K562 (cell line): Measurements from ENCODE around the gene IDH2. TPM values are rescaled to one million over a fixed set of nuclear protein-coding genes. Genes with fewer than 3 reads are reported as not detected.
A peak's percentile ranks its signal among the peaks of the same experiment; 100 is the strongest.

Experiments
- ATAC-seq: fragments of 200-7000 bp; cut with Tn5 transposase; 3 replicates; pipeline ENCODE4 v1.9.1; 2020; ENCODE audit warnings: moderate library complexity
- BruUV-seq: library from RNA; stranded (reverse); fragments of 400-500 nt; replicated peaks from 2 replicates; lab custom pipeline; 2021; lab: Mats Ljungman, UMichigan
- CTCF ChIA-PET: fragments of 300-600 bp; formaldehyde crosslinking; extraction: SDS; loops from one replicate; lab custom pipeline; 2021; ENCODE audit warnings: low intra/inter-chr PET ratio; lab: Yijun Ruan, JAX
- POLR2A ChIA-PET: fragments of 300-600, 350-650 bp; sonication (Branson Sonifier 250); formaldehyde crosslinking; extraction: SDS; loops from one replicate; lab custom pipeline; 2021; ENCODE audit warnings: antibody characterized with exemption, inconsistent platforms; lab: Yijun Ruan, JAX
- DNase-seq, 4 experiments: peaks; one replicate each; pipeline versions ENCODE4 v3.0.0 to v3.0.0-alpha.2; 2011 to 2018; ENCODE audit warnings: low spot score in 3 of 4, mixed read lengths in 3 of 4; ENCODE audit errors: extremely low read depth in 1 of 4
- FAIRE-seq: peaks from 2 replicates; lab custom pipeline; 2011; peaks lifted over from hg19 to GRCh38; lab: Jason Lieb, UNC
- H2AFZ ChIP-seq: 2 replicates; pipeline ENCODE4 v1.6.0; 2011; ENCODE audit warnings: low read depth, low read length, control low read depth, inconsistent platforms
- H3K27ac ChIP-seq: fragments of 200-600 bp; 3 replicates; pipeline ENCODE4 v1.8.0; 2011; ENCODE audit warnings: low read depth, mild to moderate bottlenecking, control low read depth, inconsistent platforms, low read length, moderate library complexity, mixed read lengths; ENCODE audit errors: extremely low read depth
- H3K27me3 ChIP-seq, 2 experiments: fragments of 300-600 bp in 1 of 2; 2 replicates in 1 of 2; 3 replicates in 1 of 2; pipeline versions ENCODE4 v1.6.0 to v1.8.0; 2011; ENCODE audit warnings: inconsistent platforms in 2 of 2, low read length in 2 of 2, mild to moderate bottlenecking in 1 of 2, mixed read lengths in 1 of 2, moderate library complexity in 1 of 2; ENCODE audit not compliant: control insufficient read depth in 2 of 2, insufficient read depth in 2 of 2
- H3K36me3 ChIP-seq: fragments of 300-600 bp; 3 replicates; pipeline ENCODE4 v1.8.0; 2011; ENCODE audit warnings: mild to moderate bottlenecking, low read length, inconsistent platforms; ENCODE audit not compliant: control insufficient read depth, insufficient read depth
- H3K4me1 ChIP-seq, 2 experiments: fragments of 200-600 bp in 1 of 2; replicated peaks in 1 of 2; 2 replicates in 1 of 2; 3 replicates in 1 of 2; pipeline versions ENCODE4 v1.5.1 to v1.8.0; 2011; ENCODE audit warnings: inconsistent platforms in 2 of 2, low read length in 2 of 2, mild to moderate bottlenecking in 1 of 2, mixed read lengths in 1 of 2, moderate library complexity in 1 of 2; ENCODE audit not compliant: control insufficient read depth in 2 of 2, insufficient read depth in 2 of 2
- H3K4me2 ChIP-seq: 2 replicates; pipeline ENCODE4 v1.6.1; 2011; ENCODE audit warnings: low read length, control low read depth, inconsistent platforms, mixed read lengths; ENCODE audit not compliant: insufficient read depth
- H3K4me3 ChIP-seq: fragments of 200-600 bp; sonication (generic), shearing (Covaris generic); 2 replicates; pipeline ENCODE4 v1.5.1; 2016; ENCODE audit warnings: control low read depth, inconsistent platforms
- H3K79me2 ChIP-seq: fragments of 200-600 bp; 3 replicates; pipeline ENCODE4 v1.8.0; 2011; ENCODE audit warnings: low read length, inconsistent platforms; ENCODE audit not compliant: control insufficient read depth, insufficient read depth
- H3K9ac ChIP-seq, 2 experiments: 2 replicates each; pipeline versions ENCODE4 v1.6.0 to v1.6.1; 2011; ENCODE audit warnings: low read depth in 2 of 2, low read length in 2 of 2, control low read depth in 1 of 2, inconsistent platforms in 1 of 2, mild to moderate bottlenecking in 1 of 2, mixed read lengths in 1 of 2; ENCODE audit not compliant: insufficient read depth in 1 of 2
- H3K9me1 ChIP-seq: one replicate; pipeline ENCODE4 v1.6.0; 2011; ENCODE audit warnings: inconsistent platforms, mild to moderate bottlenecking, low read length, moderate library complexity; ENCODE audit not compliant: control insufficient read depth, insufficient read depth
- H3K9me3 ChIP-seq: replicated peaks from 2 replicates; pipeline ENCODE4 v1.5.1; 2011; ENCODE audit warnings: low read depth, low read length, inconsistent platforms; ENCODE audit not compliant: control insufficient read depth, insufficient read depth
- H4K20me1 ChIP-seq: replicated peaks from 2 replicates; pipeline ENCODE4 v1.6.1; 2011; ENCODE audit warnings: low read length, inconsistent platforms, mixed read lengths; ENCODE audit not compliant: control insufficient read depth, insufficient read depth
- NFXL1 ChIP-seq: fragments of 450-650 bp; formaldehyde crosslinking; IDR thresholded peaks from 2 replicates; pipeline ENCODE4 v1.4.0; 2021; ENCODE audit warnings: mild to moderate bottlenecking
- POLR2G ChIP-seq: fragments of 200-400 bp; formaldehyde crosslinking; IDR thresholded peaks from 2 replicates; pipeline ENCODE4 v1.6.1; 2017; ENCODE audit warnings: low read depth, mild to moderate bottlenecking, antibody characterized with exemption, low read length, moderate library complexity
- ZNF764 ChIP-seq: fragments of 250-450 bp; sonication (Bioruptor Pico); IDR thresholded peaks from 2 replicates; pipeline ENCODE4 v1.4.0; 2020; ENCODE audit warnings: low read depth, mild to moderate bottlenecking, moderate library complexity
- WGBS: fragments of 100-300 bp; shearing (Covaris generic); methylation state at CpG from one replicate; pipeline ENCODE4 v1.1.6; 2016; ENCODE audit warnings: low coverage, mixed read lengths; ENCODE audit not compliant: insufficient coverage; ENCODE audit errors: missing lambda C conversion rate; 5-methylcytosine and 5-hydroxymethylcytosine counted together
- in situ Hi-C: fragments of 300-500 bp; cut with MboI; formaldehyde crosslinking; loops from 4 replicates; pipeline ENCODE4 v1.15.0; 2018; ENCODE audit warnings: inconsistent platforms, mixed read lengths
- intact Hi-C: fragments of 100-400 bp; cut with micrococcal nuclease; formaldehyde crosslinking; loops from 2 replicates; pipeline ENCODE4 v1.14.2; 2022
- polyA plus RNA-seq, 8 experiments: library from polyadenylated mRNA; depleted of rRNA in 4 of 8; stranded (reverse) in 5 of 8; unstranded in 3 of 8; fragments of >200 nt; fragmentation: Nextera tagmentation in 2 of 8; fragmentation: Illumina TruSeq in 1 of 8; extraction: Ambion mirVana in 2 of 8; extraction: Trizol in 1 of 8; gene quantifications; 2 replicates each; pipeline versions ENCODE4 v1.2.1 to v1.2.3, GENCODE V29; 2011 to 2014; ENCODE audit warnings: inconsistent platforms in 1 of 8, missing spikeins in 1 of 8
- total RNA-seq, 7 experiments: library from RNA; depleted of rRNA in 6 of 7; stranded (reverse); fragments of >200 nt in 6 of 7; fragmentation: Illumina TruSeq in 2 of 7; extraction: Trizol in 2 of 7; gene quantifications; 2 replicates each; pipeline versions ENCODE4 v1.2.1 to v1.2.3, GENCODE V29; 2011 to 2021; ENCODE audit warnings: low replicate concordance in 1 of 7
- TF ChIP-seq, protein P1 (sequence below): fragments of 250-450 bp; sonication (Bioruptor Pico); IDR thresholded peaks from 2 replicates; pipeline ENCODE4 v1.5.0; 2020; ENCODE audit warnings: mild to moderate bottlenecking

Gene IDH2
- total and polyA plus RNA-seq, 9 of the 15 experiments (the other 6 are each of a cell fraction or from before 2014, with no cell fraction given) = 0.70 to 99.9 (median 59.2) TPM

DNA sequence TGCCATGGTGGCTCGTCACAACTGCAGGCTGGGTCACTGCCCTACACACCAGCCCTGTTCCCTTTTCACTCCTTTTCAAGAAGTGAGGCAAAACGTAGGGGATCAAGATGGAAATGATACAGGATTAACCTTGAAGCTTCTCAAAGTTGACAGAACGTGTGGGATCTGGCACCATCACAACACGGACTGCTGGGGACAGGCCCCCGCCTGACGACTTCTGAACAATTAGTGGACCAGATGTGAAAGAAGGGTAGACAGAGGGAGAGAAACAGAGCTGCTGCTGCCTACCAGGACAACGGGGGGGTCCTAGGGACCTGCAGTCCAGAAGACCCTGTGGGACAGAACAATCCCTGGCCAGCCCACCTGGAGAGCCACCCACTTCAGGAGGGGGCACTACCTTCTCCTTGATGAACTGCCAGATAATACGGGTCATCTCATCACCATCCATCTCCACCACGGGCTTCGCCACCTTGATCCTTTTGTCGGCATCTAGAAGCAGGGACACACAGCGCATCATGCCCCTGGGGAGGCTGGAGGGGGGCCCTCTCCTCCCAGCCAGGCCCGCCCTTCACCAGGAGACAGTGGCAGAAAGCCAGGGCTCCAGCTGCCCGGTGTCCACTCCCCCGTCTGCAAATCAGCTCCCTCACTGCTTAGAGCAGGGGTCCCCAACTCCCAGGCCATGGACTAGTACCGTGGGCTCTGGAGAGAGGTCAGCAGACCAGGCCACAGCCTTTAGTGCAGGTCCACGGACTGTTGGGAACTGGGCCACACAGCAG, 10.9 kb downstream of the IDH2 start:
- H3K27me3 ChIP-seq = no peaks in the 10 kb centered on the region
- intact Hi-C loops (no loop called here), in situ Hi-C loops (loop anchor here (10.0 kb wide), 1 partner anchor 337 kb away; the partner anchor contains the start of gene MESP1)
- no peak overlapping the region for H3K4me2 ChIP-seq
- no peak overlapping the region for H3K4me3 ChIP-seq
- no peak overlapping the region for H3K27ac ChIP-seq
- TF ChIP-seq ZNF764 (no peak), NFXL1 (CRISPR knock-in tag) (no peak), POLR2G (0 out of 2 replicates have a peak, but pooled peaks have one; percentile 20)
- TF ChIP-seq, protein P1, sequence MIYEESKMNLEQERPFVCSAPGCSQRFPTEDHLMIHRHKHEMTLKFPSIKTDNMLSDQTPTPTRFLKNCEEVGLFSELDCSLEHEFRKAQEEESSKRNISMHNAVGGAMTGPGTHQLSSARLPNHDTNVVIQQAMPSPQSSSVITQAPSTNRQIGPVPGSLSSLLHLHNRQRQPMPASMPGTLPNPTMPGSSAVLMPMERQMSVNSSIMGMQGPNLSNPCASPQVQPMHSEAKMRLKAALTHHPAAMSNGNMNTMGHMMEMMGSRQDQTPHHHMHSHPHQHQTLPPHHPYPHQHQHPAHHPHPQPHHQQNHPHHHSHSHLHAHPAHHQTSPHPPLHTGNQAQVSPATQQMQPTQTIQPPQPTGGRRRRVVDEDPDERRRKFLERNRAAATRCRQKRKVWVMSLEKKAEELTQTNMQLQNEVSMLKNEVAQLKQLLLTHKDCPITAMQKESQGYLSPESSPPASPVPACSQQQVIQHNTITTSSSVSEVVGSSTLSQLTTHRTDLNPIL (CRISPR knock-in tag) = no peak
- no TSS peak for BruUV-seq
- no peaks in the 10 kb centered on the region for H3K9me1 ChIP-seq
- no peak overlapping the region for H2AFZ ChIP-seq
- CTCF ChIA-PET = no interaction called here
- H4K20me1 ChIP-seq = 0 out of 2 replicates have a peak, but pooled peaks cover 5% of the 10 kb centered on the region
- peaks cover 4 to 11% of the 10 kb centered on the region in 2 experiments; a peak in 4 of 5 replicates for H3K4me1 ChIP-seq
- POLR2A ChIA-PET = interaction anchor here (0.6 to 1.8 kb wide), 4 partner anchors 11 to 197 kb away, joined by 3 to 5 read pairs (median 4); partner anchors contain the start of genes AP3S2 and IDH2
- H3K9ac ChIP-seq = peak overlapping the region in 1 of 2 experiments; percentile 6; a peak in 1 of 4 replicates
- ATAC-seq = no peak
- DNase-seq = no peak
- 64% methylated on average over 15 of the region's 17 CpGs for WGBS
- no peaks in the 10 kb centered on the region; the same call in 2 of the 3 replicates for H3K79me2 ChIP-seq
- H3K36me3 ChIP-seq = peaks cover 25% of the 10 kb centered on the region; the same call in 2 of the 3 replicates
- FAIRE-seq = no peak
- no peaks in the 10 kb centered on the region for H3K9me3 ChIP-seq
